GM18858 (cell line): ENCODE measurements around the gene ANTKMT.
"Not testable (repeated sequence)": the region's sequence is repeated elsewhere in the genome, so short reads cannot be mapped to it uniquely, and the experiment has no call there.

Source experiments
- ATAC-seq: cut with Tn5 transposase; IDR thresholded peaks from one replicate; pipeline ENCODE4 v1.9.1; 2021; ENCODE audit not compliant: unreplicated experiment

The ANTKMT gene

DNA sequence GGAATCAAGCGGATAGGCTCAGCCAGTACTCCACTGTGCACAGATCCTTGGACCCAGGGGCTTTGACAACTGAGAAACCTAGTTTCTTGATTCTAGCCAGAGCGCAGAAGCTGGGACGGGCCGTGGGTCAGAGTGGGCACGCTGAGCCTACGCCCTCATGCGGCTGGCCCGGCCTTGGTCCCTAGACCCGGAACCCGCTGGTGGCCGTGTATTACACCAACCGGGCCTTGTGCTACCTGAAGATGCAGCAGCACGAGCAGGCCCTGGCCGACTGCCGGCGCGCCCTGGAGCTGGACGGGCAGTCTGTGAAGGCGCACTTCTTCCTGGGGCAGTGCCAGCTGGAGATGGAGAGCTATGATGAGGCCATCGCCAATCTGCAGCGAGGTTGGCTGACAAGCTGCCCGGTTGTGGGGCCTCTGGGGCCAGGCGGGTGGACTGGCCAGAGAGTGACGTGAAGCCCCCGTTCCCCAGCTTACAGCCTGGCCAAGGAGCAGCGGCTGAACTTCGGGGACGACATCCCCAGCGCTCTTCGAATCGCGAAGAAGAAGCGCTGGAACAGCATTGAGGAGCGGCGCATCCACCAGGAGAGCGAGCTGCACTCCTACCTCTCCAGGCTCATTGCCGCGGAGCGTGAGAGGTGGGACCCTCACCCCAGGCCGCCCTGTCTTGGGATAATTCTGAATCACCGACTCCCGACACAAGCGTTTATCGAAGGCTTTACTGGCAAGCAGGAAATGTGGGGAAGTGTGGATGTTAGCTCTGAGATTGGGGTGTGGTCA, 39.8 kb upstream of the ANTKMT start:
- ATAC-seq: no peak

DNA sequence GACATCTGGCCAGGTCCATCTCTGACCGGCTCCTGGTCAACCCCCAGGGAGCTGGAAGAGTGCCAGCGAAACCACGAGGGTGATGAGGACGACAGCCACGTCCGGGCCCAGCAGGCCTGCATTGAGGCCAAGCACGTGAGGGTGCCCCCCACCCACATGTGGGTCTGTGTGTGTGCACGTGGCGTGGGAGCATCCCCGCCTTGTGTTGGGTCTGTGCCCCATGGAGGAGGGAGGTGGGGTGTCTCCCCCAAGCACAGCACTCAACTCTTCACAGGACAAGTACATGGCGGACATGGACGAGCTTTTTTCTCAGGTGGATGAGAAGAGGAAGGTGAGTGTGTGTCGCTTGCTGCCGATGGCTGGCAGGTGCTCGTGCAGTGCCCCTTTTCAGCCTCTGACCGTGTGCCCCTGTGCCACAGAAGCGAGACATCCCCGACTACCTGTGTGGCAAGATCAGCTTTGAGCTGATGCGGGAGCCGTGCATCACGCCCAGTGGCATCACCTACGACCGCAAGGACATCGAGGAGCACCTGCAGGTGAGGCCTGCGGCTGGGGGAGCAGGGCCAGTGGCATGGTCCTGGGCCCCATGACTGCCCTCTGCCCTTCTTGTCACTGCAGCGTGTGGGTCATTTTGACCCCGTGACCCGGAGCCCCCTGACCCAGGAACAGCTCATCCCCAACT, 39.1 kb upstream of the ANTKMT start:
- ATAC-seq: no peak

DNA sequence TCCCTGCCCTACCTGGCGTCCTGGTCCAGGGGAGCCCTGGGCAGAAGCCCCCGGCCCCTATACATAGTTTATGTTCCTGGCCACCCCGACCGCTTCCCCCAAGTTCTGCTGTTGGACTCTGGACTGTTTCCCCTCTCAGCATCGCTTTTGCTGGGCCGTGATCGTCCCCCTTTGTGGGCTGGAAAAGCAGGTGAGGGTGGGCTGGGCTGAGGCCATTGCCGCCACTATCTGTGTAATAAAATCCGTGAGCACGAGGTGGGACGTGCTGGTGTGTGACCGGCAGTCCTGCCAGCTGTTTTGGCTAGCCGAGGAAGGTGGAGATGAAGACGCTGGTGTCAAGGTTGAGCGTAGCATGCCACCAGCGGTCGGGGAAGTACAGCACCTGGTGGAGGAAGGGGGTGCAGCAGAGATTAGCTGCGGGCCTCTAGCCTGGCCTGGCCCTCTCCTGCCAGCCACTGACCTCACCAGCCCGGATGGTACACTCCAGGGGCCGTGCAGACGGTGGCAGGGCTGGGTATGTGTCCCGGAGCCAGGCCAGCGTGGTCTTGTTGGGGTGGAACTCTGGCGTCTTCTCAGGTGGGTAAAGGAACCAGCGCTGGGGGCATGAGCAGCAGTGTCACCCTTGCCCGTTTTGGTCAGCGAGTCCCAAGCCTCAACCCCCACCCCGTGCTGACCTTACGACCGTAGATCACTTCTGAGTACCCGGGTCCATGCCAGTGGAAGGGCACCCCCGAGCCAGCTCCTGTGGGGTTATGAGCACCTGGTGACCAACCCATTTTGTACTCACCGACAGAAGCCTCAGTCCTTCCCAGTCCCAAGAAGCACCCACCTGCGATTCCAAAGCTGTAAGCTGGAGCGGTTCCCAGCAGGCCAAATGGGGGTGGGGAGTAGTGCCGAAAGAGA, 38.2 kb upstream of the ANTKMT start:
- no peak for ATAC-seq

DNA sequence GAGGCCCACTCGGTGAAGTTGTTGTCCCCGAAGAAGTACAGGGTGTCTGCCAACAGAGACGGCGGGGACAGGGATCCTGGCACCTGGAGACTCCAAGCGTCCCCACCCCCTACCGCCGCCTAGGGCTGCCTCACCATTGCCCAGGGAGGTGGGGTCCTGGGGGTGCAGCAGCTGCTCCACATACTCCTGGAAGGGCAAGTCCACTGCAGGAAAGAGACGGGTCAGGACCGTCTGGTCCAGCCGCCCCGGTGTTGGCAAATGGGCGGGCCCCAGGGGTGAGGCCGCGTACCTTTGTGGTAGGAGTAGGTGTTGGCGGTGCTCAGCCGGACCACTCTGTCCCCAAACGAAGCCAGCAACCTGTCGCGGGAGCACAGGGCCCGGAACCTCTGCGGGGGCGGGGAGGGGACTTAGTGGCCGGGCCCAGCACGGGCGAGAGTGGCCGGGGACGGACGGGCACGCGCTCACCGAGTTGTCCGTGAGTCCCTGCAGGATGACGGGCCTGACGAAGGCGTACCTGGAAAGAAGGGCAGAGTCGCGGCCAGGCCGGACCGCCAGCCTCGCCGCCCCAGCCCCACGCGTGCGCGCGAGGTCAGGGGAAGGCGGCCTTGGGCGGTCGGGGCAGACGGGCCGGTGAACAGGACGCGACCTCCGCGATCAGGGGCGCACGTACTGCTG, 37.4 kb upstream of the ANTKMT start:
- peak; percentile 0 for ATAC-seq

DNA sequence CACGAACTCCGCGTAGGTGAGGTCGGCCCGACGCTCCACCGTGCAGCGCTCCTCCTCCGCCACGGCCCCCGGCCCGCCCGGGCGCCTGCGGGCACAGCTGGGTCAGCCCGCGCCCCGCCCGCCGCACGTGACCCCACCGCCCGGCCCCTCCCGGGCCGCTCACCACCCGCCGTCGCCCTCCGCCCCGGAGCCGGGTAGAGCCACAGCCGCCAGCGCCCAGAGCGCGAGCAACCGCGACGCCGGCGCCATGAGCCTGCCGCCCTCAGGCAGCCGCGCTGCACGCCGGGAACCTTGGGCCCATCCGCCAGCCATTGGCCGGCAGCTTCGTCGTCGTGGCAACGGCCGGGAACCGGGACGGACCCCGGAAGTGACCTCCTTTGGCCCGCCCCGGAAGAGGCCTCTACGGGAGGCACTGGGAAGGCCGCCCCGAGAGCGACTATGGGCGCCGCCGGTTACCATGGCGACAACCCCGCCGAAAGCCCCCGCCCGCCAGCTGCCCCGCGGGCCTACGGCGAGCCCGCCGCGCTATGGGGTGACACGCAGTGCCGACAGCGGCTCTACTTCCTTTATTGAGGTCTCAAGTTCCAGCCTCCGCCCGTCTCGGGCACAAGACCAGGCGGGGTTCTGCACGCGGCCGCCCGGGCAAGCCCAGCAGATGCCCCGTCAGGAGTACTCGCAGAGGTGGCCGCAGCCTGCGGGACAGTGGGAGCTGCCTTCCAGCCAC, 36.7 kb upstream of the ANTKMT start, which contains the start of gene JMJD8:
JMJD8 (minus strand) TSS at position 264 of the 724 bp plus-strand sequence; CDS start at position 249, 15 bp downstream.
- peak; percentile 43 for ATAC-seq

DNA sequence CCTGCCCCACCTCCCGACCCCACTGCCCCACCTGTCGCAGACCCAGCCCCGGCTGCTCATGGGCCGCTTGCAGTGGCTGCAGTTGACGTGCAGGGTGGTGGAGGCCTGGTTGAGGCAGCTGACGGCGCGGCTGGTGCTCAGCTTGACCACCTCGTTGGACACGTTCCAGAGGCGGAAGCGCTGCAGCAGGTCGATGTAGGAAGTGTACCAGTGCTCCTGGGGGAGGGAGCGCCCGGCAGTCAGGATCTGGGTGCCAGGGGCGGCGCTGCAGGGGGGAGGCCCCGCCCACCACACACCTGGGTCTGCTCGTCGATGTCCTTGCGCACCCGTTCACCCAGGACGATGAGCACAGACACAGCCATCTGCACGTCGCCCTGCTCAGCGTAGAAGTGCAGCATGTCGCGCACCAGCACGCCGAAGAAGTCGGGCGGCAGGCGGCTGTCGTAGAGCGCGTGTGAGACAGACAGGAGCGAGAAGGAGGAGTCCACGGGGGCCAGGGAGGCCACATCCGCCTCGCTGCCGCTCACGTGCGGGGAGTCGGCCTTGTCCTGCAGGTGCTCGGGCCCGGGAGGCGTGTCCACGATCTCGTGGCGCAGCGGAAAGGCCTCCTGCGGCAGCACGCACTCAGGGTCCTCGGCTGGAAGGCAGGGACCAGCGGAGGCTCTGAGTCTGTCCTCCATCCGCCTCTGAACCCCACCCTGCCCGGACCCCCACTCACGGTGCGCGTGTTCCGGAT, 35.8 kb upstream of the ANTKMT start:
- ATAC-seq: no peak

DNA sequence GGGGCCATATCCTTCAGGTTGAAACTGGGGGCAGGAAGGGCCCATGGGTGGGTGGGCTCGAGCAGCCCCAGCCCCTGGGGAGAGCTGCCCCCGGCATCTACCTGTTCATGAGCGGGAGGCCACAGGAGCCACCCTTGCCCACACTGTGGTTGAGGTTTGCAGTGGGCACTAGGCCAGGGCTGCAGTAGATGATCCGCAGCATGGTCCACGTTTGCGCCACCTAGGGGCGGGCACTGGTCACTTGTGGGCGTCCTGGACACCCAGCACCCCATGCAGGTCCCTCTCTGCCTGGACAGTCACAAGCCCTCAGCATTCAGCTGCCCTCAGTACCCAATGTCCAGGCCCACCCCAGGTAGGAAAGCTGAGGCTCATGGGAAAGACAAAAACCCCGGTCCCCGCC, 35.0 kb upstream of the ANTKMT start:
- ATAC-seq: no peak

DNA sequence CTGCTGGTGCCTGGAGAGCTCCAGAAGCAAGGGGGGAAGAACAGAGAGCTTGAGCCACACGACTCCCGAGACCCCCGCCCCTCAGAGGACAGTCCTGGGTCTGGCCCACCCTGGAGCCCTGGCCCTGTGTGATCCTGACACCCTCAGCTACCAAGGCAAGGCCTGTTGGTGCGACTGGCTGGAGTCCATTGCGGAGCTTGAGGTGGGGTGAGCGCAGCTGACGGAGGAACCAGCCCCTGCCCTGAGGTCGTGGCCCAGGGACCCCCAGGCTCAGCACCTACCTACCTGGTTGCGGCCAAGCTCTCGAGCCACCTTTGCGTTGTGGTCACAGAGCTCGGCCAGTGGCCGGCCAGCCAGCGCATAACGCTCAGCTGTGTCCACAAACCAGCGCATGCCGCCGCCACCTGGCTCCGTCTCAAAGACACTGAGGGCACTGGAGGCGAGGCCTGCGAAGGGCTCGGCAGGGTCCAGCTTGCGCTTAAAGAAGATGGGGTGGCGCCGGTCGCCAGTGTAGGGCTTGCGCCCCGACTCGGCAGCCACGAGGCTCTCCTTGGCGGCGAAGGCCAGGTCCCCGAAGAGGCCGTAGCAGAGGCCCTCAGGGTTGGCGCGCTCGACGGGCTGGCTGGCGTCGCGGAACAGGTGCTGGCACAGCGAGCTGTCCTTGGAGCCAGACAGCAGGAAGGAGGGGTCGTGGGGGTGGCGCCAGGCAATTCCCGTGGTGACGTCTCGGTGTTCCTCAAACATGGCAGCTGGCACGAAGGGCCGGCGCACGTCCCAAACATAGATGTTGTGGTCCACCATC, 34.3 kb upstream of the ANTKMT start:
- ATAC-seq: no peak

DNA sequence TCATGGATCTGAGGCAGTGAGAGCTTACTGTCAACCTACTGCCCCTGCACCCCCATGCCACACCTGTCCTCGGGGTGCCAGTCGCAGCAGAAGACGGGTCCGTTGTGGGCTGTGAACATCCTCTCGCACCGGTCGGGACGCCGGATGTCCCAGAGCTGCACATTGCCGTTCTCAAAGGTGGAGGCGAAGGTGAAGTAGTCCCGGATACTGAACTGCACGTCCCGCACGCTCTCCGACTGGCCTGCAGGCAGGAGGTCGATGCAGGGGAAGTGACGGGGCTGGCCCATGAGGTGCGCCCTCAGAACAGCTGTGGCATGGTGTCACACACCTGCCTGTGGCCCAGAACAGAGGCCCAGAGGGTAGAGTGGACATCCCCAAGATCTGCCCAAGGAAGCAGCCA, 33.4 kb upstream of the ANTKMT start:
- ATAC-seq: no peak

DNA sequence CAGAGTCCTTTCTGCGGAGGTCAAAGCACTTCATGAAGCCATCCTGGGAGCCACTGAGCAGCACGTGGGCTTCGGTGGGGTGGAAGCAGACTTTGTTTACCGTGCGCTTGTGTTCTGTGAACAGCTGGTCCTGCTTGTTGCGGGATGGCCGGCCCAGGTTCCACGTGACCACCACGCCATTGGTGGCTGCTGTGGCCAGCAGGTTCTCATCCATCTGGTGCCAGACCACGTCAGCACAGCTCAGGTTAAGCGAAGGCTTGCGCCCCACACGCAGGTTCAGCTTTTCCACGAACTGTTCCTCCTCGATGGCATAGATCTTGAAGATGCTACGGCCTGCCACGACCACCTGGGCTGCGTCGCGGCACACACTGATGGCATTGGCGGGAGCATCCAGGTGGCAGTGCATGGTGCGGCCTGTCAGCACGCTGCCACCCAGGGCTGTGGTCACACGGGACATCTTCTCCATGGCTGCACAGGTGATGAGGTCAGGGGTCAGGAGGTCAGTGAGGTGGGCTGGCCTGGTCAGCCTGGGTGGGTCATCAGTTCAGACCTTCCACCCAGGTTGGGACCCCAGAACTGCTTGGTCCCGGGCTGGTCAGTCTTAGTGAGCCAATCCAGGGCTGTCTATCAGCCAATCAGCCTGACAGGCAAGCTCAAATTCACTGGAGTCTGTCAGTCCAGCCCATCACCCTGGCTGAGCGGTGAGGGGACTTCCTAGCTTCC, 31.6 kb upstream of the ANTKMT start:
- ATAC-seq: no peak

DNA sequence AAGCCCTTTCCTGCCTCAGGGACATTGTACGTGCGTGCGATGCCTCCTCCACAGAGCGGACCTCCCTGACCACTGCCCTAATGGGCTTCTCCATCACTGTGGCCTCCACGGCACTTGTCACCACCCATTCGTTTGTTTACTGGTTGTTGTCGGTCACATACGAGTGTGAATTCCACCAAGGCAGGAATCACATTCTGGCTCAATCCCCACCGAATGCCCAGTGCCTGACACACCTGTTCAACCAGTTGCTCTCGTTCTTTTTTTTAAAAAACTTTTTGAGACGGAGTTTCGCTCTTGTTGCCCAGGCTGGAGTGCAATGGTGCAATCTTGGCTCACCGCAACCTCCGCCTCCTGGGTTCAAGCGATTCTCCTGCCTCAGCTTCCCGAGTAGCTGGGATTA, 29.7 kb upstream of the ANTKMT start:
- ATAC-seq: not testable (repeated sequence)

DNA sequence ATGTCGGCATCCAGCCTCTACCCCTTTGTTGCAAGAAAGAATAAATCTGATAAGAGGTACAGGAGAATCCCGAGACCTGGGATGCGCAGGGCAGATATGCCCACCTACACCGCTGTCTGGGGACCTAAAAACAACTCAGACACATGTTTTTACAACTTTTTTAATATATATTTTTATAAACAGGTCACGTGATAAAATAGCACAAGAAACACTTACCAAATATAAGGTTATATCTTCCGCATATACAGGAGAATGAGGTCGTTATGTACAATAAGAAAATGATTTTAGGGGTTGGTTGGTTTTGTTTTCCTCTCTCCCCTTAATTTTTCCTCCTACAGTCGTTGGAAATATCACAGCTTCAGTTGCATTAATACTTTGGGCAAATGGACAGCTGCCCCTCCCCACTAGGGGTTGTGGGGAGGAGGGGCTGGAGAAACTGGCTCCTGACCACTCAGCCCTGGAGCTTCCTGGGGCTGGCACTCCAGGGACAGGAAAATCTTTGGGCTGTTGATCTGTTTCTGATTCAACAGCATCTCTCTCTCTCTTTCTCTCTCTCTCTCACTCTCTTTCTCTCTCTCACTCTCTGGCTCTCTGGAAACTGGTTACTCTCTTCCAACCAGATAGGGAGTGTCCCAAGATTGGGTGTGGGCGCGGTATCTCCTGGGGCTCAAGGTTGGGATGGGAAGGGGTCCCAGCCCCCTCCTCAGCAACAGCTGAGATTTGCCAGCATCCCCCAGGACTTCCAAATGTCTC, 28.4 kb upstream of the ANTKMT start:
- ATAC-seq: no peak

DNA sequence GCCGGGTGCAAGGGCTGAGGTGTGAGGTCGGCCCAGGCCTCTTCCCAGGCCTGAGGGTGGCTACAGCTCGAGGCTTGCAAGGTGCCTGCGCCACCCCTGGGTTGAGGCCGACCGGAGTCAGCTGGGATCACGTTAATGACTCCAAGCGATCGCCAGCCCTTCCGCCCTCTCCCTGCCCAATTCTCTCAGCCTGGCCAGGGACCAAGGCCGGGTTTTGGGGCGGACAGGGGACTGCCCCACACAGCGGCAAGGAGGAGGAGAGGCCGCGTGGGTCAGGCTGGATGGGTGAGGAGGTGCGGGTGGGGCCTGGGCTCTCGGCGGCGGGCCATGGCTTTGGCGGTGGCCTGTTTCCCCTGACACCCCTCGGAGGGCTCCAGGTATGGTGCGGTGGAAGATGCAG, 27.6 kb upstream of the ANTKMT start:
- ATAC-seq: no peak

DNA sequence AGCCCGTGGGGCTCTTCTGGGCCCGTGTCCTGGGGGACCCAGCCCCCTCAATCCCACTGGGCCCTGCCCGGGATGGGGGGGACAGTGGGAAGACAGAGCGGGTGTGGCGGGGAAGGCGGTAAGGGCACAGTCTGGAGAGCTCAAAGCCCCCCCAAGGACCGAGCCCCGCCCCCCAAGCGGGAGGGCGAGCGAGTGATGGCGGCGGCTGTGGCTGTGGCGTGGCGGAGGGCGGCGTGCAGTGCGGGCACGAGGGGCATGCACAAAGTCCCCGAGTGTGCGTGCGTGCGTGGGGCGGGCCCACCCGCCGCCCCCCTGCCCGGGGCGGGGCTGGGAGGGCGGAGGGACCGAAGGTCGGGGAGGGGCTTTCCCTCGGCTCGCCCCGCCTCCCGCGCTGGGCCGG, 27.2 kb upstream of the ANTKMT start:
- ATAC-seq: no peak

DNA sequence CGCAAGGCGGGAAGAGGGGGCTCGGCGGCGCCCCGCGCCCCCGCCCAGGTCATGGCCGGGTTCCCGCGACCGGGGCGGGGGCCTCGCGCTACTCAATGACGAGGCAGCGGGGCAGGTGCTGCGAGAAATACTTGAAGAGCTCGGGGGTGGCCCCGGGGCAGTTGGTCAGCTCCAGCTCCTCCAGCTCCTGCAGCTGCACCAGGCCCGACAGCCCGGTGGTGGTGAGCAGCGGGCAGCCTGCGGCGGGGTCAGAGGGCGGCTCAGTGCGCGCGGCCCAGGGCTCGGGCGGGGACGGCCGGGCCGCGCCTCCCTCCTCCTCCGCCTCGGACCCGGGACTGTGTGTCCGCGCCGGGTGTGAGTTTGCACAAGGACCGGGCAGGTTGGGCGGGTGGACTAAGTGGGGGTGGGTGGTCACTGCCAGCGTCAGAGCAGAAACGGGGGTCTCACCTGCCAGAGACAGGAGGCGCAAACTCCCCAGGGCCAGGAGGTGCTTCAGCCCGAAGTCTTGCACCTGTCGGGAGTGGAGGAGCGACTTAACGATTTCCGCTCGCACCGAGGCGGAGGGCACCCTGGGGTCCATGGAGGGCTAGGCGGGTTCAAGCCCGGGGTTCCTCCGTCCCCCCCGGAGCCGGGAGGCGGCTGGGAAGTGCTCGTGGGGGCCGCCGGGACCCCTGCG, 26.6 kb upstream of the ANTKMT start:
- no peak for ATAC-seq

DNA sequence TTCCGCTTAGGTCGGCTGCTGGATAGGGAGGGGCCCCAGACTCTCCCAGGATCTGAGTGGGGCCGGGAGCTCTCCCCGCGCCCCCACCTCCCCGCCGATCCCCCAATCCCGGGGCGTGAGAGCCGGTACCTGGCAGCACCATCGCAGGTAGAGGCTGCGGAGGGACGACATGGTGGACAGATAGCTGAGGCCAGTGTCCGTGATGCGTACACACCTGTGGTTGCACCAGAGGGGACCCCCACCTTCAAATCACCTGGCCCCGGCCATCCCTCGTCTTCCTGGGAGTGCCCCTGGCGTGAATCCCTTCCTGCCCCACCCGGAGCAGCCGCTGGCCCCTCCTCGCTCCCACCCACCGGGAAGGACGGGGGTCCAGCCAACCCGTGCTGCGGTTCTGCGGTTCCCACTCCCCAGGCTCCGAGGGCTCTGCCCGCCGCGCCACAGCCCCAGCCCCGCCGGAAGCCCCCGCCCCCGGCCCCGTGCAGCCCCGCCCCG, 26.0 kb upstream of the ANTKMT start:
- ATAC-seq: no peak
